ENCODE data around the gene GLI3.

Gene GLI3

GRCh38 chr7:42006801-42007513 lies 230.1 kb downstream of the GLI3 start:
- DNase-seq (ENCODE audit: low read depth in 2 of 2, low spot score in 1 of 2), result no peak

- no peak for DNase-seq (ENCODE audit: low read depth in 2 of 2, low spot score in 1 of 2)
Measured at GRCh38 chr7:42002654-42003053, 234.4 kb downstream of the GLI3 start.

GRCh38 chr7:41999736-42000283 lies 237.2 kb downstream of the GLI3 start:
- DNase-seq (ENCODE audit: low read depth in 2 of 2, low spot score in 1 of 2), result no peak

- DNase-seq (ENCODE audit: low read depth in 2 of 2, low spot score in 1 of 2), result no peak
Measured at GRCh38 chr7:41998041-41998440, 239.0 kb downstream of the GLI3 start.

- no peak for DNase-seq (ENCODE audit: low read depth in 2 of 2, low spot score in 1 of 2)
Measured at GRCh38 chr7:41997151-41997550, 239.9 kb downstream of the GLI3 start.

- DNase-seq (ENCODE audit: low read depth in 2 of 2, low spot score in 1 of 2), result no peak
Measured at GRCh38 chr7:41996381-41997035, 240.5 kb downstream of the GLI3 start.

GRCh38 chr7:41995632-41996271 lies 241.3 kb downstream of the GLI3 start:
- no peak for DNase-seq (ENCODE audit: low read depth in 2 of 2, low spot score in 1 of 2)

GRCh38 chr7:41994746-41995110 lies 242.3 kb downstream of the GLI3 start:
- no peak for DNase-seq (ENCODE audit: low read depth in 2 of 2, low spot score in 1 of 2)

GRCh38 chr7:41994036-41994745 lies 242.8 kb downstream of the GLI3 start:
- no peak for DNase-seq (ENCODE audit: low read depth in 2 of 2, low spot score in 1 of 2)

GRCh38 chr7:41992881-41993867 lies 243.8 kb downstream of the GLI3 start:
- no peak for DNase-seq (ENCODE audit: low read depth in 2 of 2, low spot score in 1 of 2)

- no peak for DNase-seq (ENCODE audit: low read depth in 2 of 2, low spot score in 1 of 2)
Measured at GRCh38 chr7:41984888-41985287, 252.1 kb downstream of the GLI3 start.

GRCh38 chr7:41981046-41982040 lies 255.7 kb downstream of the GLI3 start:
- DNase-seq (ENCODE audit: low read depth in 2 of 2, low spot score in 1 of 2), result no peak

GRCh38 chr7:41979834-41980307 lies 257.1 kb downstream of the GLI3 start:
- no peak for DNase-seq (ENCODE audit: low read depth in 2 of 2, low spot score in 1 of 2)

GRCh38 chr7:41978858-41979257 lies 258.2 kb downstream of the GLI3 start:
- DNase-seq (ENCODE audit: low read depth in 2 of 2, low spot score in 1 of 2), result no peak

- no peak for DNase-seq (ENCODE audit: low read depth in 2 of 2, low spot score in 1 of 2)
Measured at GRCh38 chr7:41977661-41978060, 259.3 kb downstream of the GLI3 start.

- DNase-seq (ENCODE audit: low read depth in 2 of 2, low spot score in 1 of 2), result no peak
Measured at GRCh38 chr7:41977151-41977651, 259.8 kb downstream of the GLI3 start.

GRCh38 chr7:41976411-41976810 lies 260.6 kb downstream of the GLI3 start:
- no peak for DNase-seq (ENCODE audit: low read depth in 2 of 2, low spot score in 1 of 2)

GRCh38 chr7:41975849-41976248 lies 261.2 kb downstream of the GLI3 start:
- no peak for DNase-seq (ENCODE audit: low read depth in 2 of 2, low spot score in 1 of 2)
